GM19468 (cell line): ENCODE measurements around the gene SUMF2.
"Not testable (repeated sequence)": the region's sequence is repeated elsewhere in the genome, so short reads cannot be mapped to it uniquely, and the experiment has no call there.

Experiments
- ATAC-seq: cut with Tn5 transposase; IDR thresholded peaks from one replicate; pipeline ENCODE4 v1.9.1; 2021; ENCODE audit warnings: mild to moderate bottlenecking, moderate library complexity, moderate number of reproducible peaks; ENCODE audit not compliant: unreplicated experiment; ENCODE audit errors: extremely low read depth

Gene SUMF2

GRCh38 chr7:56104138-56104537 is 40.1 kb downstream of the SUMF2 start:
- ATAC-seq = not testable (repeated sequence)

GRCh38 chr7:56105508-56105907 is 41.4 kb downstream of the SUMF2 start:
- no peak for ATAC-seq

- ATAC-seq = peak; percentile 99
Observed at GRCh38 chr7:56106108-56107073, 42.3 kb downstream of the SUMF2 start, which contains the start of gene CHCHD2. Gene CHCHD2 (minus strand): TSS chr7:56106476. CDS start chr7:56106413, 63 bp downstream.

- no peak for ATAC-seq
Observed at GRCh38 chr7:56107954-56108258, 43.8 kb downstream of the SUMF2 start.

- no peak for ATAC-seq
Observed at GRCh38 chr7:56110611-56111010, 46.5 kb downstream of the SUMF2 start.

- not testable (repeated sequence) for ATAC-seq
Observed at GRCh38 chr7:56112244-56112643, 48.2 kb downstream of the SUMF2 start.

- ATAC-seq = no peak
Observed at GRCh38 chr7:56115852-56116538, 51.9 kb downstream of the SUMF2 start, which contains the start of gene NUPR2. Gene NUPR2 (minus strand): TSS chr7:56116417. CDS start chr7:56116314, 103 bp downstream.

GRCh38 chr7:56121440-56121839 is 57.4 kb downstream of the SUMF2 start:
- ATAC-seq = no peak

GRCh38 chr7:56124981-56125380 is 60.9 kb downstream of the SUMF2 start:
- no peak for ATAC-seq

GRCh38 chr7:56125831-56126230 is 61.7 kb downstream of the SUMF2 start:
- ATAC-seq = no peak

GRCh38 chr7:56127241-56127975 is 63.3 kb downstream of the SUMF2 start:
- ATAC-seq = no peak
